ENCODE data around the gene TLR4.

TLR4 gene

DNA sequence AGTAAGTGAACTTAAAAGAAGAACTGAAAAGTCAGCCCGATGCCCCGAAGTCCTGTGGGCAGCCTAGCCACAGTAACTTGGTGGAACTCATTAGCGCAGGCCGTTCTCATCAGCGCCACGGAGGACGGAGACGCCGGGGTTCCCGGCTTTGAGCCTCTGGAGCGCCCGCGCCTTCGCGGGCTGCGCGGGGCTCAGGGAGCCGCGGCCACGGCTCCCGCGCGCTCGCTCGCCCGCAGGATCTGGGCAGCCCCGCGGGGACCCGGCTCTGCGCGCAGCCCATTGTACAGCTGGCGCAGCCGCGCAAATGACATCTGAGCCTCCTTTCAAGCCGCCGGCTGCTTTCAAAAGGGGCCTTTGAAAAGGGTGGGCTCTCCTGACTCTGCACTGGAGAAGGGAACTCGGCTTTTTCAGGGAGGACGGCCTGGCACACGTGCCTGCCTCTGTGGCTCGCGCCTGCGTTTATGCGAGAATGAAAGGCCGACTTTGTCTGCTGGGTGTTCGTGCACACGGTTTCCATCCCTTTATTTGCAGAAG, 40.7 kb downstream of the TLR4 start:
- Histone ChIP-seq H2AFZ (ENCODE audit: low read depth, low read length) (peak overlapping the region; percentile 22; the same call in 1 of the 2 replicates), H4K20me1 (ENCODE audit: insufficient read depth, low read length) (no peaks in the 10 kb centered on the region), H3K27me3 (ENCODE audit: low read depth, low read length) (peaks cover 70% of the 10 kb centered on the region), H3K4me2 (ENCODE audit: low read length) (peak overlapping the region; percentile 89), H3K4me3 (ENCODE audit: low read length) (peak overlapping the region; percentile 72), H3K27ac (ENCODE audit: low read length) (no peak overlapping the region), H3K9ac (ENCODE audit: low read length) (no peak overlapping the region), H3K4me1 (ENCODE audit: low read length) (peaks cover 23% of the 10 kb centered on the region), H3K36me3 (replicated peaks; ENCODE audit: low read depth, low read length) (no peaks in the 10 kb centered on the region), H3K9me3 (ENCODE audit: insufficient read depth, low read length) (no peaks in the 10 kb centered on the region), H3K79me2 (ENCODE audit: low read length) (no peaks in the 10 kb centered on the region)
- 0 out of 2 replicates have a peak, but pooled peaks have one; percentile 21 for TF ChIP-seq EZH2phosphoT487 (IDR thresholded peaks at IDR 0.05; ENCODE audit: low read depth)
- TF ChIP-seq, protein P1, sequence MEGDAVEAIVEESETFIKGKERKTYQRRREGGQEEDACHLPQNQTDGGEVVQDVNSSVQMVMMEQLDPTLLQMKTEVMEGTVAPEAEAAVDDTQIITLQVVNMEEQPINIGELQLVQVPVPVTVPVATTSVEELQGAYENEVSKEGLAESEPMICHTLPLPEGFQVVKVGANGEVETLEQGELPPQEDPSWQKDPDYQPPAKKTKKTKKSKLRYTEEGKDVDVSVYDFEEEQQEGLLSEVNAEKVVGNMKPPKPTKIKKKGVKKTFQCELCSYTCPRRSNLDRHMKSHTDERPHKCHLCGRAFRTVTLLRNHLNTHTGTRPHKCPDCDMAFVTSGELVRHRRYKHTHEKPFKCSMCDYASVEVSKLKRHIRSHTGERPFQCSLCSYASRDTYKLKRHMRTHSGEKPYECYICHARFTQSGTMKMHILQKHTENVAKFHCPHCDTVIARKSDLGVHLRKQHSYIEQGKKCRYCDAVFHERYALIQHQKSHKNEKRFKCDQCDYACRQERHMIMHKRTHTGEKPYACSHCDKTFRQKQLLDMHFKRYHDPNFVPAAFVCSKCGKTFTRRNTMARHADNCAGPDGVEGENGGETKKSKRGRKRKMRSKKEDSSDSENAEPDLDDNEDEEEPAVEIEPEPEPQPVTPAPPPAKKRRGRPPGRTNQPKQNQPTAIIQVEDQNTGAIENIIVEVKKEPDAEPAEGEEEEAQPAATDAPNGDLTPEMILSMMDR (IDR thresholded peaks at IDR 0.05; ENCODE audit: low read depth, low read length) = no peak

DNA sequence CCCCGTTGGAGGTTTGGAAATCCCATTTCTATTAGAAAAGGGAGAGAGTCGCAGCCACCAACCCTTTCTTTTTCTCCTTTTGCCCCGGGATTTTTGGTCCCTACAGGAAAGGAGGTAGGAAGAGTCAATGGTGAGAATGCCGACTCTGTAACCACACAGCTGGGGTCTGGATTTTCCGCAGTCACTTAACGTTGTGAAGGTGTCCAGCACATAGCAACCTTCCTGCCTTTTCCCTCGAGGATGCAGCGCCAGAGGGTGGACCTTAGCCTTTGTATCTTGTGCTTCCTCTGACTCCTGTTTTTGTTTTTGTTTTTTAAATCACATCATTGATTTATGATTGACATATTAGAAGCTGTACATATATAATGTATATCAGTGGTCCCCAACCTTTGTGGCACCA, 41.4 kb downstream of the TLR4 start:
- Histone ChIP-seq H3K4me2 (ENCODE audit: low read length) (no peak overlapping the region), H3K9ac (ENCODE audit: low read length) (no peak overlapping the region), H3K36me3 (replicated peaks; ENCODE audit: low read depth, low read length) (no peaks in the 10 kb centered on the region), H3K4me1 (ENCODE audit: low read length) (peaks cover 20% of the 10 kb centered on the region), H3K27ac (ENCODE audit: low read length) (no peak overlapping the region), H4K20me1 (ENCODE audit: insufficient read depth, low read length) (no peaks in the 10 kb centered on the region), H2AFZ (ENCODE audit: low read depth, low read length) (no peak overlapping the region), H3K27me3 (ENCODE audit: low read depth, low read length) (peaks cover 76% of the 10 kb centered on the region), H3K9me3 (ENCODE audit: insufficient read depth, low read length) (no peaks in the 10 kb centered on the region), H3K79me2 (ENCODE audit: low read length) (no peaks in the 10 kb centered on the region), H3K4me3 (ENCODE audit: low read length) (no peak overlapping the region)
- TF ChIP-seq, protein P1 (IDR thresholded peaks at IDR 0.05; ENCODE audit: low read depth, low read length) = no peak
- TF ChIP-seq EZH2phosphoT487 (IDR thresholded peaks at IDR 0.05; ENCODE audit: low read depth) = no peak

DNA sequence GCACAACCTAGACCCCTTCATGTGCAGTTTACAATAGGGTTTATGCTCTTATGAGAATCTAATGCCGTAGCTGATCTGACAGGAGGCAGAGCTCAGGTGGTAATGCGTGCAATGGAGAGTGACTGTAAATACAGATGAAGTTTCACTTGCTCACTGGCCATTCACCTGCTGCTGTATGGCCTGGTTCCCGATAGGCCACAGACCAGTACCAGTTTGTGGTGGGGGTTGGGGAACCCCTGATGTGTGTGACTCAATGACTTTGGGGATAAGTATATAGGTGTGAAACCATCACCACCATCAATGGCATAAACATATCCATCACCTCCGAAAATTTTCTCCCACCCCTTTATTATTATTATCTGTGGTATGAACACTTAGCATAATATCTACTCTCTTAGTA, 42.1 kb downstream of the TLR4 start:
- Histone ChIP-seq H3K4me3 (ENCODE audit: low read length) (no peak overlapping the region), H3K36me3 (replicated peaks; ENCODE audit: low read depth, low read length) (no peaks in the 10 kb centered on the region), H3K79me2 (ENCODE audit: low read length) (no peaks in the 10 kb centered on the region), H3K27me3 (ENCODE audit: low read depth, low read length) (peaks cover 83% of the 10 kb centered on the region), H3K4me1 (ENCODE audit: low read length) (peaks cover 20% of the 10 kb centered on the region), H3K9ac (ENCODE audit: low read length) (no peak overlapping the region), H4K20me1 (ENCODE audit: insufficient read depth, low read length) (no peaks in the 10 kb centered on the region), H3K9me3 (ENCODE audit: insufficient read depth, low read length) (no peaks in the 10 kb centered on the region), H2AFZ (ENCODE audit: low read depth, low read length) (no peak overlapping the region), H3K4me2 (ENCODE audit: low read length) (no peak overlapping the region), H3K27ac (ENCODE audit: low read length) (no peak overlapping the region)
- TF ChIP-seq, protein P1 (IDR thresholded peaks at IDR 0.05; ENCODE audit: low read depth, low read length) = no peak
- TF ChIP-seq EZH2phosphoT487 (IDR thresholded peaks at IDR 0.05; ENCODE audit: low read depth) = no peak

DNA sequence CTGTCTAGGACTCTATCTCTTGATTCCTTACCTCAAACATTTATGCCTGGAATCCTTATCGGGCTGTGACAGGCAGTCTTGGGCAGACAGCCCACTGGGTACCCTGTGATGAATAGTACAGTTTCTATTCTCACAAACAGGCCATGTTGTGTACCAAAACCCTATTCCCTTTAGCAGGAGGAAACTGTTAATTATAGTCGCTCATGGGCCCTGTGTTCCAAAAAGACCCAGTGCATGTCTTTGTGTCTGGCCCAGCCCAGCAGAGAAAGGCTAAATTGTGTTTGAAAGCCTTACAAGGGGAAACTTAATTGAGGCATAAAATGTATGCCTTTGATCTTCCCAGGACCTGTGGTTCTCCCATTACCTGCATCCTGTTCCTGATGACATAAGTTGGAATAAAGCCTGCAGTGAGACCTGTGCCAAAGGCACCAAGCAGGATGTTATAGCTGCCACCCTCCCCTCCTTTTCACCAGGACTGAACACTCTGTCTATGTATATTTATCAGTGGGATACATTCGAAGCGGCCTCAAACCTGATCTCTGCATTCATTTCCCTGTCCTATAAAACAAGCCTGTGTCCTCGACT, 43.3 kb downstream of the TLR4 start:
- Histone ChIP-seq H3K4me2 (ENCODE audit: low read length) (no peak overlapping the region), H3K79me2 (ENCODE audit: low read length) (no peaks in the 10 kb centered on the region), H3K27me3 (ENCODE audit: low read depth, low read length) (peaks cover 82% of the 10 kb centered on the region), H3K9me3 (ENCODE audit: insufficient read depth, low read length) (no peaks in the 10 kb centered on the region), H3K27ac (ENCODE audit: low read length) (no peak overlapping the region), H3K4me1 (ENCODE audit: low read length) (peaks cover 20% of the 10 kb centered on the region), H3K36me3 (replicated peaks; ENCODE audit: low read depth, low read length) (no peaks in the 10 kb centered on the region), H2AFZ (ENCODE audit: low read depth, low read length) (no peak overlapping the region), H3K9ac (ENCODE audit: low read length) (no peak overlapping the region), H4K20me1 (ENCODE audit: insufficient read depth, low read length) (no peaks in the 10 kb centered on the region), H3K4me3 (ENCODE audit: low read length) (no peak overlapping the region)
- TF ChIP-seq EZH2phosphoT487 (IDR thresholded peaks at IDR 0.05; ENCODE audit: low read depth) = no peak
- TF ChIP-seq, protein P1 (IDR thresholded peaks at IDR 0.05; ENCODE audit: low read depth, low read length) = no peak

Data from OCI-LY3 (cell line).